ENCODE data around the gene SLC2A9. TPM values are rescaled to one million over a fixed set of nuclear protein-coding genes. Genes with fewer than 3 reads are reported as not detected.

Gene SLC2A9
- total RNA-seq, 4 donors from 2014 or later = 0.19 to 0.89 (median 0.62) TPM

- TF ChIP-seq CTCF (IDR thresholded peaks at IDR 0.05 in 4 of 5, conservative IDR thresholded peaks at IDR 0.05 in 1 of 5) (no peak), POLR2A (IDR thresholded peaks at IDR 0.05) (no peak)
- in situ Hi-C loops (cut with MboI; ENCODE audit: low sequenced_read_pairs in 4 of 4) (no loop called here), intact Hi-C loops (cut with DNase I; ENCODE audit: low total_unique reads) (no loop called here)
- ATAC-seq (no peak), DNase-seq (no peak)
- no peaks in the 10 kb centered on the region for H3K36me3 ChIP-seq
- H3K27me3 ChIP-seq = no peaks in the 10 kb centered on the region
- no peak overlapping the region for H3K4me3 ChIP-seq
- H3K4me1 ChIP-seq = peaks cover 7 to 16% of the 10 kb centered on the region in 2 donors
- no peaks in the 10 kb centered on the region for H3K9me3 ChIP-seq
- no peak overlapping the region for H3K27ac ChIP-seq
These were observed 71.7 kb downstream of the SLC2A9 start for GRCh38 chr4:9949573-9949972.

- peaks cover 7 to 16% of the 10 kb centered on the region in 2 donors for H3K4me1 ChIP-seq
- peak overlapping the region in 1 of 4 donors; percentile 18 for H3K27ac ChIP-seq
- H3K9me3 ChIP-seq = no peaks in the 10 kb centered on the region
- TF ChIP-seq CTCF (IDR thresholded peaks at IDR 0.05 in 4 of 5, conservative IDR thresholded peaks at IDR 0.05 in 1 of 5) = no peak
- TF ChIP-seq POLR2A (IDR thresholded peaks at IDR 0.05) = no peak
- intact Hi-C loops (cut with DNase I; ENCODE audit: low total_unique reads) = no loop called here
- no peaks in the 10 kb centered on the region for H3K27me3 ChIP-seq
- peak overlapping the region in 1 of 4 donors; percentile 10 for H3K4me3 ChIP-seq
- DNase-seq (no peak), ATAC-seq (peak in 1 of 2 donors; percentile 53)
- no peaks in the 10 kb centered on the region for H3K36me3 ChIP-seq
- in situ Hi-C loops (cut with MboI; ENCODE audit: low sequenced_read_pairs in 4 of 4) = no loop called here
These were observed 73.9 kb downstream of the SLC2A9 start for GRCh38 chr4:9947168-9948062.

GRCh38 chr4:9946170-9946569 lies 75.1 kb downstream of the SLC2A9 start:
- Histone ChIP-seq H3K9me3 (no peaks in the 10 kb centered on the region), H3K4me1 (peaks cover 7 to 16% of the 10 kb centered on the region in 2 donors), H3K36me3 (no peaks in the 10 kb centered on the region), H3K27ac (no peak overlapping the region), H3K27me3 (no peaks in the 10 kb centered on the region), H3K4me3 (no peak overlapping the region)
- DNase-seq (no peak), ATAC-seq (no peak)
- TF ChIP-seq CTCF (IDR thresholded peaks at IDR 0.05 in 4 of 5, conservative IDR thresholded peaks at IDR 0.05 in 1 of 5) = no peak
- no peak for TF ChIP-seq POLR2A (IDR thresholded peaks at IDR 0.05)
- in situ Hi-C loops (cut with MboI; ENCODE audit: low sequenced_read_pairs in 4 of 4) = no loop called here
- intact Hi-C loops (cut with DNase I; ENCODE audit: low total_unique reads) = no loop called here

- no peak overlapping the region for H3K4me3 ChIP-seq
- H3K27ac ChIP-seq = no peak overlapping the region
- H3K27me3 ChIP-seq = no peaks in the 10 kb centered on the region
- in situ Hi-C loops (cut with MboI; ENCODE audit: low sequenced_read_pairs in 4 of 4) = no loop called here
- ATAC-seq (no peak), DNase-seq (no peak)
- no peaks in the 10 kb centered on the region for H3K36me3 ChIP-seq
- intact Hi-C loops (cut with DNase I; ENCODE audit: low total_unique reads) = no loop called here
- H3K4me1 ChIP-seq = peaks cover 7 to 16% of the 10 kb centered on the region in 2 donors
- TF ChIP-seq POLR2A (IDR thresholded peaks at IDR 0.05) (no peak), CTCF (IDR thresholded peaks at IDR 0.05 in 4 of 5, conservative IDR thresholded peaks at IDR 0.05 in 1 of 5) (no peak)
- H3K9me3 ChIP-seq = no peaks in the 10 kb centered on the region
These were observed 76.6 kb downstream of the SLC2A9 start for GRCh38 chr4:9944431-9945425.

Data from gastrocnemius medialis (tissue), 4 donors.